NOMO-1 treated with DMSO at 0.1 percent for 48 hours (cell line): ENCODE measurements around the gene CPLX3.

Experiments
- DNase-seq: peaks from one replicate; lab custom pipeline; 2025; ENCODE audit not compliant: unreplicated experiment; lab: John Stamatoyannopoulos, UW

CPLX3 gene

GRCh38 chr15:74869726-74870407 lies 43.4 kb downstream of the CPLX3 start:
- peak; percentile 98 for DNase-seq

DNA sequence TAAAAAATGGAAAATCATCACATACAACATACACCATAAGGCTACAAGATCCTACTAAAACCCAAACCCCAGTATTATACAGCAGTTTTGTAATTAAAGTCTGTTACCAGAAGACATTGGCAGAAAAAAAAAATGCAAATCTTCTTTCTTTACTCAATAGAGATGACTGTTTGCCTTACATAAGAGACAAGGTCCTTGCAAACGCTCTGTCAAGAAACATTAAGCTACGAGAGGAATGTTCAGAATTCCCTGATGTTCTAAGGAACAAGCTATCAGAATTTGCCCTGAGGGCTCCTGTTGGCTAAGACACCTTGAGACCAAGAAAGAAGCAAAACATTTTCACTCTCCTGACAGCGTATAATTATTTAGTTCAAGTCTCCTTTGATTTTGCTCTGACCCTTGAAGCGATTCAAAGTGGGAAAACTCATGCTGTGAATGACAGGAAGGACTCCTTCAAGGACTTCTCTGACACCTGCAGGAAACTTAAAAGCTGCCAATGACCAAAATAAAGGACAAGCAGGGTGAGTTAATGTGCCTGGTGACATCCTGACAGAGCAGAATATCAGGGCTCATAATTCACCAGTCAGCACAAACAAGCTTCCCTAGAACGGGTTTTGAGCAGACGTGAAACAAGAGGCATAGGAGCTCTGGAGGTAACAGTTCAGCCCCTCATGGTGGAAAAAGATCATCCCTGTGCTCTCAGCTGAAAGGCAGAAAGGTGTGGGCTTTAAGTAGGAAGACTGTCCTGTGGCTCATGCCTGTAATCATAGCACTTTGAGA lies 44.2 kb downstream of the CPLX3 start:
- DNase-seq = no peak

GRCh38 chr15:74872702-74873035 lies 46.2 kb downstream of the CPLX3 start:
- no peak for DNase-seq

GRCh38 chr15:74873036-74873755 lies 46.8 kb downstream of the CPLX3 start, which contains the start of gene SCAMP2:
Gene SCAMP2 (minus strand): TSS chr15:74873365. CDS start chr15:74873255, 110 bp downstream.
- DNase-seq = peak; percentile 94

DNA sequence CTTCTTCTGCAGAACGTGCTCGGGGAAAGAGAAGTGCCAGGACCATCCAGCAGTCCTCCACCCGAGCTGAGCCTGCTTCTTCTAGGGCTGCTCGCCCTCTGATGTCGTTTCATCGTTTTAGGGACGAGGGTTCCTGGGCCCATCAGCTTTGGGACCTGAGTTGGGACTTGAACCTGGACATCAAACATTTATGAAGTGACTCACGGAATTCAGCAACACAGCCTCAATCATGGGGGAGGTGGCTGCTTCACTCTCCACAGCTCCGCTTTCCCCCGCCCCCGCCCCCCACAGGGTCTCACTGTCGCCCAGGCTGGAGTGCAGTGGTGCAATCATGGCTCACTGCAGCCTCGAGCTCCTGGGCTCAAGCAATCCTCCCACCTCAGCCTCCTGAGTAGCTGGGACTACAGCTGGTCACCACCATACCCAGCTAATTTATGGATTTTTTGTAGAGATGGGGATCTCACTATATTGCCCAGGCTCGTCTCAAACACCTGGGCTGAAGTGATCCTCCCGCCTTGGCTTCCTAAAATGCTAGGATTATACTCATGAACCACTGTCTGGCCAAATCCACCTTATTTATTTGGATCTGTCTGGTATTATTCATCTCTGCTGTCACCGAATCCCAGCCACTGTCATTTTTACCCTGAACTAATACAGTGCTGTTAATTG lies 47.5 kb downstream of the CPLX3 start:
- DNase-seq = peak; percentile 40

DNA sequence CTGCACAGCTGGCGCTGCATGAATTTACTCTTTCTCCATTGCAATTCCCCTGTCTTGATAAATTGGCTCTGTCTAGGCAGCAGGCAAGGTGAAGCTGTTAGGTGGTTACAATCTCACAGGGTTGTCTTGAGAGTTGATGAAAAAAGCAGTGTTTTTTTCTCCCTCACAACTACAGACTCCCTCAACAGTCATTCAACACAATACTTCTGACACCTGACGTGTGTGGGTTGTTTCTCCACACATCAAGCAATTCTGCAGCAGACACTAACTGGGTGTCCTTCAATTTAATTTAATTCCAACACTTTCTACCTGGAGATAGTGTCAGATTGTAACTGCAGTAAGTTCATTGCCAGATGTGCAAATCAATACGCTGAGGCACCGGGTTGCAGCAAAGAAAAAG lies 51.8 kb downstream of the CPLX3 start:
- DNase-seq = no peak
